GM12878 (cell line): Measurements from ENCODE around the gene FLACC1. TPM values are rescaled to one million over a fixed set of nuclear protein-coding genes. Genes with fewer than 3 reads are reported as not detected.

Source experiments
- ATAC-seq: fragments of 200-7000 bp; cut with Tn5 transposase; 3 replicates; pipeline ENCODE4 v1.9.1; 2020; ENCODE audit warnings: mild to moderate bottlenecking, moderate library complexity
- BruUV-seq: library from RNA; stranded (reverse); fragments of 400-500 nt; replicated peaks from 2 replicates; lab custom pipeline; 2021; lab: Mats Ljungman, UMichigan
- CTCF ChIA-PET: fragments of 300-600 bp; sonication (Branson Sonifier 250); formaldehyde crosslinking; extraction: SDS; loops from one replicate; lab custom pipeline; 2021; ENCODE audit warnings: inconsistent platforms; lab: Yijun Ruan, JAX
- POLR2A ChIA-PET: fragments of 350-600 bp; formaldehyde crosslinking; extraction: SDS; loops from one replicate; lab custom pipeline; 2021; ENCODE audit warnings: inconsistent platforms; lab: Charles Lee
- RAD21 ChIA-PET: fragments of 300-600 bp; sonication (Branson Sonifier 250); formaldehyde crosslinking; loops from one replicate; lab custom pipeline; 2023; ENCODE audit warnings: antibody characterized with exemption; ENCODE audit not compliant: unreplicated experiment; lab: Charles Lee
- SMC1A ChIA-PET: fragments of 300-600 bp; sonication (Branson Sonifier 250); formaldehyde crosslinking; loops from one replicate; lab custom pipeline; 2023; ENCODE audit not compliant: unreplicated experiment, uncharacterized antibody; lab: Charles Lee
- DNase-seq: peaks from one replicate; pipeline ENCODE4 v3.0.0-alpha.2; 2011; ENCODE audit warnings: low read depth, low spot score
- FAIRE-seq: peaks from 3 replicates; lab custom pipeline; 2011; peaks lifted over from hg19 to GRCh38; lab: Jason Lieb, UNC
- H2AFZ ChIP-seq: 2 replicates; pipeline ENCODE4 v1.6.0; 2011; ENCODE audit warnings: low read depth, low read length, control low read depth; ENCODE audit not compliant: control insufficient read depth
- H3K27ac ChIP-seq: 2 replicates; pipeline ENCODE4 v1.5.1; 2011; ENCODE audit warnings: control low read depth; ENCODE audit not compliant: control insufficient read depth, insufficient read depth
- H3K27me3 ChIP-seq, 2 experiments: replicated peaks in 1 of 2; 2 replicates each; pipeline versions ENCODE4 v1.6.0 to v1.6.1; 2011; ENCODE audit warnings: low read length in 1 of 2; ENCODE audit not compliant: control insufficient read depth in 2 of 2, insufficient read depth in 2 of 2
- H3K36me3 ChIP-seq, 2 experiments: 2 replicates each; pipeline ENCODE4 v1.5.1; 2011; ENCODE audit warnings: low read length in 1 of 2; ENCODE audit not compliant: control insufficient read depth in 2 of 2, insufficient read depth in 2 of 2
- H3K4me1 ChIP-seq: 2 replicates; pipeline ENCODE4 v1.6.1; 2011; ENCODE audit warnings: mild to moderate bottlenecking, low read length, moderate library complexity, mixed read lengths; ENCODE audit not compliant: control insufficient read depth, insufficient read depth
- H3K4me2 ChIP-seq: 2 replicates; pipeline ENCODE4 v1.6.0; 2011; ENCODE audit warnings: control low read depth; ENCODE audit not compliant: control insufficient read depth, insufficient read depth
- H3K4me3 ChIP-seq: fragments of 200-600 bp; sonication (generic); 2 replicates; pipeline ENCODE4 v1.5.1; 2016
- H3K79me2 ChIP-seq: 2 replicates; pipeline ENCODE4 v1.6.0; 2011; ENCODE audit warnings: low read length; ENCODE audit not compliant: control insufficient read depth, insufficient read depth
- H3K9ac ChIP-seq: 2 replicates; pipeline ENCODE4 v1.8.0; 2011; ENCODE audit warnings: low read length, control low read depth, mixed read lengths; ENCODE audit not compliant: control insufficient read depth, insufficient read depth
- H3K9me3 ChIP-seq: replicated peaks from 3 replicates; pipeline ENCODE4 v1.5.1; 2011; ENCODE audit warnings: mild to moderate bottlenecking, low read length; ENCODE audit not compliant: control insufficient read depth, insufficient read depth
- H4K20me1 ChIP-seq: 2 replicates; pipeline ENCODE4 v1.6.0; 2011; ENCODE audit not compliant: control insufficient read depth, insufficient read depth
- HDGF ChIP-seq: fragments of 450-650 bp; IDR thresholded peaks from 2 replicates; pipeline ENCODE4 v1.6.1; 2016; ENCODE audit warnings: antibody characterized with exemption
- PAX8 ChIP-seq: fragments of 450-650 bp; IDR thresholded peaks from 2 replicates; pipeline ENCODE4 v1.6.1; 2017; ENCODE audit warnings: mild to moderate bottlenecking, moderate library complexity
- TCF7 ChIP-seq: IDR thresholded peaks from 2 replicates; pipeline ENCODE4 v1.6.1; 2014; ENCODE audit warnings: antibody characterized with exemption, borderline replicate concordance
- WGBS: methylation state at CpG from one replicate; pipeline ENCODE4 v1.1.6; 2016; ENCODE audit warnings: low lambda C conversion rate; ENCODE audit not compliant: insufficient replicate concordance, insufficient coverage; ENCODE audit errors: missing lambda C conversion rate; 5-methylcytosine and 5-hydroxymethylcytosine counted together
- in situ Hi-C: fragments of 300-500 bp; cut with MboI; formaldehyde crosslinking; loops from 9 replicates; pipeline ENCODE4 v1.14.3; 2018; ENCODE audit warnings: mixed read lengths
- intact Hi-C: fragments of 100-400 bp; cut with micrococcal nuclease; formaldehyde crosslinking; loops from one replicate; pipeline ENCODE4 v1.14.2; 2022; ENCODE audit not compliant: unreplicated experiment
- polyA plus RNA-seq, 11 experiments: library from polyadenylated mRNA; depleted of rRNA in 4 of 11; unstranded in 6 of 11; stranded (reverse) in 5 of 11; fragments of >200 nt; fragmentation: Nextera tagmentation in 4 of 11; fragmentation: Illumina TruSeq in 1 of 11; extraction: Ambion mirVana in 4 of 11; extraction: Trizol in 1 of 11; gene quantifications; 1 replicate in 1 of 11; 2 replicates in 10 of 11; pipeline versions ENCODE4 v1.2.1 to v1.2.3, GENCODE V29; 2011 to 2016; ENCODE audit warnings: inconsistent platforms in 2 of 11, missing spikeins in 2 of 11, low read depth in 1 of 11
- total RNA-seq, 4 experiments: library from RNA; depleted of rRNA in 3 of 4; stranded (reverse); fragments of >200 nt in 3 of 4; fragmentation: Illumina TruSeq in 1 of 4; extraction: Trizol in 1 of 4; gene quantifications; 2 replicates each; pipeline versions ENCODE4 v1.2.1 to v1.2.3, GENCODE V29; 2013 to 2021

The FLACC1 gene
- total and polyA plus RNA-seq, 10 of the 15 experiments (the other 5 are each of a cell fraction or from before 2014, with no cell fraction given): 0.08 to 0.54 (median 0.30) TPM; not detected in 2

DNA sequence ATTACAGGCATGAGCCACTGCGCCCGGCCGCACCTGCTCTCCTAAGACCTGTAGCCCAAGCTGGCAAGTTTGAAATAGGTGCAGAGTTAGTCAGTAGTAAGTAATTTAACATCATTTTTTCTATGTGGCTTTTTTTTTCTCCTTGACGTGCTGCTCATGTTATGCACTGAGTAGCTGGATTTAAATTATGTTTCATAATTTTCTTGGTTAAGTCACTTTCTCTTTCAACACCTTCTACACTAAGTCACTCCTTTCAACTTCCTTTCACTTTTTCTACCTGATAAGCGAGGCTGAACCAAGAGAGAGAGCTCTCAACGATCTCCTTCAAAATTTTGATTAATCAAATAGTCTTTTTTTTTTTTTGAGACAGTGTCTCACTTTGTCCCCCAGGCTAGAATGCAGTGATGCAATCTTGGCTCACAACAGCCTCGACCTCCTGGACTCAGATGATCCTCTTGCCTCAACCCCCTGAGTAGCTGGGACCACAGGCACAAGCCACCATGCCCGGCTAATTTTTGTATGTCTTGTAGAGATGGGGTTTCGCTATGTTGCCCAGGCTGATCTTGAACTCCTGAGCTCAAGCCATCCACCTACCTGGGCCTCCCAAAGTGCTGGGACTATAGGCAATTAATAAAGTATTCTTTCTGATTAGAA lies 83.7 kb downstream of the FLACC1 start:
- Histone ChIP-seq H3K27ac (no peak overlapping the region), H3K4me3 (no peak overlapping the region), H4K20me1 (no peaks in the 10 kb centered on the region), H3K9ac (no peak overlapping the region), H2AFZ (no peak overlapping the region), H3K27me3 (no peaks in the 10 kb centered on the region), H3K4me1 (no peaks in the 10 kb centered on the region), H3K36me3 (peaks cover 0 to 20% of the 10 kb centered on the region in 2 experiments), H3K9me3 (no peaks in the 10 kb centered on the region)
- BruUV-seq: no TSS peak
- 94% methylated on average over 9 of the region's 9 CpGs for WGBS
- no peak for DNase-seq
- ATAC-seq: no peak
- SMC1A ChIA-PET: interaction anchor here (0.8 to 2.4 kb wide), 4 partner anchors 8 to 90 kb away, joined by 3 to 10 read pairs (median 4); no protein-coding TSS in a partner anchor
- POLR2A ChIA-PET: interaction anchor here (1.4 kb wide), 1 partner anchor 9 kb away, joined by 4 read pairs; no protein-coding TSS in a partner anchor
- CTCF ChIA-PET: interaction anchor here (0.9 kb wide), 1 partner anchor 84 kb away, joined by 3 read pairs; no protein-coding TSS in a partner anchor
- in situ Hi-C loops: no loop called here
- no peak for TF ChIP-seq PAX8
- TF ChIP-seq, all 136 proteins: peak for 0
- no peak overlapping the region for H3K4me2 ChIP-seq
- H3K79me2 ChIP-seq: no peaks in the 10 kb centered on the region
- RAD21 ChIA-PET: no interaction called here
- intact Hi-C loops: no loop called here
- FAIRE-seq: no peak

DNA sequence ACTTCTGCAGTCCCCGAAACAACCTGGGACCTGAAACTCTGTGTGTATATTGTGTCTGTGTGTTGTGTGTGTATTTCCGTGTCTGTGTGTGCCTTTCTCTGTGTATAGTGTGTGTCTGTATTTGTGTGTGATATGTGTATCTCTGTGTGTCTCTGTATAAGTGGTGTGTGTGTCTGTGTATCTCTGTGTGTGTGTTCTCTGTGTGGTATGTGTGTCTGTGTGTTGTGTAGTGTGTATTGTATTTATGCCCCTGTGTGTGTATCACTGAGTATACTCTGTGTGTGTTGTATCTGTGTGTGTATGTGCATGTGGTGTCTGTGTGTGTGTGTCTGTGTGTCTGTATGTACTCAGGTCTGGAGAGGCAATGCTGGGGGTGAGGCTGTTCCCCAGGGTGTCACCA lies 85.2 kb downstream of the FLACC1 start:
- DNase-seq (no peak), FAIRE-seq (peak; percentile 59), ATAC-seq (no peak)
- Histone ChIP-seq H3K4me1 (no peaks in the 10 kb centered on the region), H3K79me2 (no peaks in the 10 kb centered on the region), H3K27me3 (no peaks in the 10 kb centered on the region), H3K36me3 (peaks cover 2 to 20% of the 10 kb centered on the region in 2 experiments), H3K4me2 (no peak overlapping the region), H2AFZ (no peak overlapping the region), H3K9me3 (no peaks in the 10 kb centered on the region), H3K4me3 (no peak overlapping the region), H3K9ac (no peak overlapping the region), H4K20me1 (no peaks in the 10 kb centered on the region)
- ChIA-PET SMC1A (no interaction called here), POLR2A (no interaction called here), RAD21 (no interaction called here), CTCF (no interaction called here)
- BruUV-seq: no TSS peak
- in situ Hi-C loops (no loop called here), intact Hi-C loops (no loop called here)
- WGBS: 88% methylated on average over 2 of the region's 2 CpGs
- TF ChIP-seq HDGF (peak; percentile 62; the same call in 1 of the 2 replicates), TCF7 (no peak)
- TF ChIP-seq, all 136 proteins: peak for 1
- no peak overlapping the region for H3K27ac ChIP-seq
